Right lobe of liver (tissue), 4 donors: ENCODE results near the gene DDOST.

Experiments used
- POLR2A ChIP-seq: fragments of 450-650 bp; IDR thresholded peaks from one replicate; pipeline ENCODE4 v1.6.1; 2017; ENCODE audit warnings: antibody characterized with exemption, mild to moderate bottlenecking
- TF ChIP-seq, protein P1 (sequence below), 4 donors: fragments of 200-600 bp in 3 of 4; fragments of 450-650 bp in 1 of 4; IDR thresholded peaks; one replicate each; pipeline versions ENCODE4 v1.5.1 to v1.8.0; 2016 to 2022; ENCODE audit warnings: antibody characterized with exemption in 4 of 4, mild to moderate bottlenecking in 2 of 4
- donor health status: DM: no; HTN: no; CAD: no.
- donor health status: DM: no; HTN: no; CAD: no.
- donor health status: DM: no; HTN: yes; CAD: no.

- TF ChIP-seq, protein P1, sequence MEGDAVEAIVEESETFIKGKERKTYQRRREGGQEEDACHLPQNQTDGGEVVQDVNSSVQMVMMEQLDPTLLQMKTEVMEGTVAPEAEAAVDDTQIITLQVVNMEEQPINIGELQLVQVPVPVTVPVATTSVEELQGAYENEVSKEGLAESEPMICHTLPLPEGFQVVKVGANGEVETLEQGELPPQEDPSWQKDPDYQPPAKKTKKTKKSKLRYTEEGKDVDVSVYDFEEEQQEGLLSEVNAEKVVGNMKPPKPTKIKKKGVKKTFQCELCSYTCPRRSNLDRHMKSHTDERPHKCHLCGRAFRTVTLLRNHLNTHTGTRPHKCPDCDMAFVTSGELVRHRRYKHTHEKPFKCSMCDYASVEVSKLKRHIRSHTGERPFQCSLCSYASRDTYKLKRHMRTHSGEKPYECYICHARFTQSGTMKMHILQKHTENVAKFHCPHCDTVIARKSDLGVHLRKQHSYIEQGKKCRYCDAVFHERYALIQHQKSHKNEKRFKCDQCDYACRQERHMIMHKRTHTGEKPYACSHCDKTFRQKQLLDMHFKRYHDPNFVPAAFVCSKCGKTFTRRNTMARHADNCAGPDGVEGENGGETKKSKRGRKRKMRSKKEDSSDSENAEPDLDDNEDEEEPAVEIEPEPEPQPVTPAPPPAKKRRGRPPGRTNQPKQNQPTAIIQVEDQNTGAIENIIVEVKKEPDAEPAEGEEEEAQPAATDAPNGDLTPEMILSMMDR (IDR thresholded peaks at IDR 0.05) = no peak
- no peak for TF ChIP-seq POLR2A
Measured at GRCh38 chr1:20660847-20661206, 342 bp downstream of the DDOST start.
